GM21390 (cell line): ENCODE results near the gene CEP162.
"Not testable (repeated sequence)": the region's sequence is repeated elsewhere in the genome, so short reads cannot be mapped to it uniquely, and the experiment has no call there.

Source experiments
- ATAC-seq: cut with Tn5 transposase; IDR thresholded peaks from one replicate; pipeline ENCODE4 v1.9.1; 2021; ENCODE audit not compliant: unreplicated experiment

The CEP162 gene

GRCh38 chr6:84227044-84227433 is 404 bp downstream of the CEP162 start:
- ATAC-seq = peak; percentile 1

DNA sequence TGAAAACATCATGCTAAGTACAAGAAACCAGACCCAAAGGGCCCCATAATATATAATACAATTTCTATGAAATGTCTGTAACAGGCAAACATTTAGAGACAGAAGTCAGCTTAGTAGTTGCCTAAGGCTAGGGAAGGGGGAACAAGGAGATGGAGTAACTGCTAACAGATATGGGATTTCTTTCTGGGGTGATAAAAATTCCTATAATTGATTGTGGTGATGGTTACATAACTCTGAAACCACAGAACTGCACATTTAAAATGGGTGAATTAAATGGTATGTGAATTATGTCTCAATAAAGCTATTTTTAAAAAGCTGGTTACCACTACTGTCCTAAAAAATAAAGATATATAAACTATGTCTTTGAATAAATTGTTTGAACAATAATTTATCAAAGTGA is 3.2 kb downstream of the CEP162 start:
- ATAC-seq = no peak

GRCh38 chr6:84223608-84224007 is 3.8 kb downstream of the CEP162 start:
- not testable (repeated sequence) for ATAC-seq

DNA sequence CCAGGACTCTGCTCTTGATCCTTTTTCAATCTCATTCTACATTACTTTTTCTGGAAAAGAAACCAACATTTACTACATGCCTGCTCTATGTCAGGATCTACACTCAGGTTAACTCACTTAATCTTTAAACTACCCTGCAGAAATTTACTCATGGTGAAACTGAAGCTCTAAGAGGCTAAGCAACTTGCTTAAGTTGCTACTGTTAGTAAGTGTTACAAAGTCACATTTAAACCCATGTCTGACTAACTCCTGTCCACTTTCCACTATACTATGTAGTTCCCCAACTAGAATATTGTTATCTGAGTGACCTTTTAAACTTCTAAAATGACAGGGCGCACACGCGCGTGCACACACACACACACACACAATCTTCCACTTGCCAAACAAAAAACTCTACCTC is 5.0 kb downstream of the CEP162 start:
- ATAC-seq = no peak

GRCh38 chr6:84220809-84221409 is 6.5 kb downstream of the CEP162 start:
- no peak for ATAC-seq

DNA sequence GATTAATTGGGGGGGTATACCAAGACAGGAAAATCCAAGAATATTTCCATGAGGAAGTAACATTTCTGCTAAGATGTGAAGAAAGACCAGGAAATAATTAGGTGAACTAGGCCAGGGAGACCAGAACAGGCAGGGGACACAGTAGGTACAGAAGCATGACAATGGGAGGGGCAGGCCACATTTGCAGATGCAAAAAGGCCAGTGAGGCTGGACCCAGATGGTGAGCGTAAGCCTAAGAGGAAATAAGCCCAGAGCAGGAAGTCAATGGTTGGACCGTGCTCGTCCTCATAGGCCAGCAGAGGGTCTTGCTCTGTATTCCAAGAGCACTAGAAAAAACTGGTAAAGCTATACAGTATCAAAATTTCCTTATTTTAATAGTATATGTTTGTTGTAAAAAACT is 9.4 kb downstream of the CEP162 start:
- no peak for ATAC-seq

DNA sequence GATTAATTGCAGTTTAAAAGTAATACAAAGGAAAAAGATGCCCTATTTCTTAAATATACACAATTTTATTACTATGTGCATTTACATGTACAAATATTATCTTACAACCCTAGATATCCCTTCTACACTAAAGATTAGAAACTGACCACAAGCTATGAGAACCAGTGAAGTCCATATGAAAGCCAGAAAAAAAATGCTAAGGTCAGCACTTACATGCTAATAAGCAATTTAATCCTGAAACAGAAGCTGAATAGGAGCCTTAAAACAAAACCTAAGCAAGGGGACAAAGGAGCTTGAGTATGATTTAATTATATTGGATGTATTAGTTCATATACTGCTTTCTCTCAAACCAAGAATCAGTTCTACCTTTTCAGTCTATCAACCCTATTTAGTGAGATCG is 14.2 kb downstream of the CEP162 start:
- ATAC-seq = no peak

DNA sequence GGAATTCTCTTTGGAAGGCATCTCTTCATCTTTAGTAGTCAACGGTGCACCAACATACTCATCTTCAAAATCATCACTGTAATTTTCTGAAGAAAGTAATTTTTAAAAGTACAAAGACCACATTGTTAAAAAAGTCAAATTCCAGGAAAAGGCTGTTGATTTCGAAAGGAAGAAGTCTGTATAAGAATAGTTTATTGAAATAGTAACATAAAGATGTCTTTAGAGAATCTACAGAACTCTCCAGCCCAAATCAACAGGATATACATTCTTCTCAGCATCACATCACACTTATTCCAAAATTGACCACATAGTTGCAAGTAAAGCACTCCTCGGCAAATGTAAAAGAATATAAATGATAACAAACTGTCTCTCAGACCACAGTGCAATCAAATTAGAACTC is 23.4 kb downstream of the CEP162 start:
- ATAC-seq = no peak

DNA sequence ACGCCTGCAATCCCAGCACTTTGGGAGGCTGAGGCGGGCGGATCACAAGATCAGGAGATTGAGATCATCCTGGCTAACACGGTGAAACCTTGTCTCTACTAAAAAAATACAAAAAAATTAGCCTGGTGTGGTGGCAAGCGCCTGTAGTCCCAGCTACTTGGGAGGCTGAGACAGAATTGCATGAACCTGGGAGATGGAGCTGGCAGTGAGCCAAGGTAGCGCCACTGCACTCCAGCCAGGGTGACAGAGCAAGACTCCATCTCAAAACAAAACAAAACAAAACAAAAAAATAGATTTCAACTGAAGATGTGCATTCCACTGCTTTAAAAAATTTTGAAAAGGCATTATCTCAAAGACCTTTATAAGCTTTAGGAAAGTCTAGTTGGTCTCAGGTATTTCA is 27.5 kb downstream of the CEP162 start:
- not testable (repeated sequence) for ATAC-seq

DNA sequence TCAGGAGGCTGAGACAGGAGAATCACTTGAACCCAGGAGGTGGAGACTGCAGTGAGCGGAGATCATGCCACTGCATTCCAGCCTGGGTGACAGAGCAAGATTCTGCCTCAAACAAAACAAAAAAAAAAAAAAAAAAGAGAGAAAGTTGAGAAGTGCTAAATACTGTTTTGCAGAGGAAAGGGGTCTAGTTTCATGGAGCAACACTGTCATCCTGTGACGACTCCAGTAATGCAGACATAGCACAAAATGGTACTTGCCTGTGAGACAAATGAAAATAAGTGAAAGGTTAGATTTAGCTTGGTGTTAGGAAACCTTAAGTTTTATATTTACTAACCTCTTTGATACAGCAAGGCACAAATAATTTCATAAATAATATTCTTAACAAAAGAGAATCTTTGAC is 29.7 kb downstream of the CEP162 start:
- ATAC-seq = no peak

DNA sequence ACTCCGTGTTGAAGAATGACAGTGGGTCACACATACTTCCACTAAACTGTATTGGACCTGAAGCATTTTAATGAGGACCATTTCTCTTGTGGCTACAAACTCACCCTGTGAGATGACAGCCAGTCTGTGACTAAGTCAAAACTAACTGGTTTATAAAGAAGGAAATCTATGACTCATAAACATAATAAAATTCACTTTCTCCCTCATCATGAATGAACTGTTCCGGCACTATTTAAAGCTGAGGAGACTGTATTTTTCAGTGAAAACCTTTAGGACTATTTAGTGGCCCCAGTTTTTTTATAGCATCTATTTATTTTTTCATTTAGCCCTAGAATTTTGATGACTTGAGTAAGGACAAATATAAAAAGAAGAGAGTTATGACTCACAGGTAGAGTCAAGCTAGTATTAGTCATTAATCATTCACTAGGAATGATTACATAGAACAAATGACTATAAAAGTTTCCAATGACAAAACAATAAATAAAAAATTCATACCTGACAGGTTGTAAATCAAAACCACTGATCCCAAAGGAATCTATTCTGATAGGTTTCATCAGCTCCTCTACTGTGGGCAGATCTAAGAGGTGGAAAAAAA is 34.2 kb downstream of the CEP162 start:
- ATAC-seq = no peak

DNA sequence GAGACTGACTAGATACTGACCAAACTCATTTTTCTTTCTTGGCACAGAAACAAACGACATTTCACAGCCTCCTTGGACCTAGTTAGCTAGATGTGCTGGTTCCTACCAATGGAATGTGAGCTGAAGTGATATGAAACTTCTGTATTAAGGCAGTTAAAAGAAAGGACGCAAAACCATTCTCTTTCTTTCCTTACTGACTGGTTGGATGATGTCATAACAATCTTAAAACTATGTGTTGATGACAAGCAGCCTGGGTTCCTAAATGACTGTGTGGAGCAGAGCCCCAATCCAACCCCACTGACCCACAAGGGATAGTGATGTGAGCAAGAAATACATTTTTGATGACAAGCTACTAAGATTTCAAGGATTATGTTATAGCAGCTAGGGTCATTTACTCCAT is 35.6 kb downstream of the CEP162 start:
- ATAC-seq = no peak

DNA sequence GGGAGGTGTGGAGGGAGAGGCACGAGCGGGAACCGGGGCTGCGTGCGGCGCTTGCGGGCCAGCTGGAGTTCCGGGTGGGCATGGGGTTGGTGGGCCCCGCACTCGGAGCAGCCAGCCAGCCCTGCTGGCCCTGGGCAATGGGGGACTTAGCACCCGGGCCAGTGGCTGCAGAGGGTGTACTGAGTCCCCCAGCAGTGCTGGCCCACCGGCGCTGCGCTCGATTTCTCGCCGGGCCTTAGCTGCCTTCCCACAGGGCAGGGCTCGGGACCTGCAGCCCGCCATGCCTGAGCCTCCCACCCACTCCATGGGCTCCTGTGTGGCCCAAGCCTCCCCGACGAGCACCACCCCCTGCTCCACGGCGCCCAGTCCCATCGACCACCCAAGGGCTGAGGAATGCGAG is 38.1 kb downstream of the CEP162 start:
- ATAC-seq = not testable (repeated sequence)

- no peak for ATAC-seq
Measured at GRCh38 chr6:84183430-84183829, 44.0 kb downstream of the CEP162 start.

GRCh38 chr6:84182001-84182400 is 45.4 kb downstream of the CEP162 start:
- no peak for ATAC-seq

DNA sequence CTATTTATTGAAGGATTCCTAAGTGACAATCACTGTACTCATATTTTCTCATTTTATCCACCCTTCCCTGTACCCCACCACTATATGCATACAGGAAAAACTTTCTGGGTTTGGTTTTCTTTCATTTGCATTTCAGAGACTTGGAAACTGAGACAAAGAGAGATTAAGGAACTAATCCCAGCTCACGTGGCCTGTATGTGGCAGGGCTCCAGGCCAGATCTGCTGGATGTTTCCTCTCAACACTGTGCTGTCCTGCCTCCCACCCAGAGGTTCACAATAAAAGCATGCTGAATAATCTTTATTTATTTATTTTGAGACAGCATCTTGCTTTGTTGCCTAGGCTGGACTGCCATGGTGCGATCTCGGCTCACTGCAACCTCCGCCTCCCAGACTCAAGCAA is 50.2 kb downstream of the CEP162 start:
- no peak for ATAC-seq

DNA sequence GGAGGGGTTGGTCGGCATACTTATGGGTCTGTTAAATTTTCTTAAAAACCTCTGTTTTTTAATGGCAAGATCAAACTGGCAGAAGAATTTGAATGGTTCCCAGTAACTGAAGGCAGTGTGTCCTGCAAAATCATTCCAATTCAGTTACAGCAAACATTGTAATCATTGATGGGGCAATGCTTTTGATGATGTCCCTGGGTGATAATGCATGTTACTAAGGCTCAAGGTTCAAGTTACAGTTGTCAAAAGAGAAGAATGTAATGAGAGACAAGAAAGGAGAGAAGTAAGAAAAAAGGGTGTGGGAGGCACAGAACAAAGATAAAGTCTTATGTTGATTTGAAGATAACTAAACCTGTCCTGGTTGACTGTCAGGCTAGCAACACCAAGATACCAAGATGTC is 54.9 kb downstream of the CEP162 start:
- ATAC-seq = no peak

- ATAC-seq = no peak
Measured at GRCh38 chr6:84172080-84172479, 55.4 kb downstream of the CEP162 start.

DNA sequence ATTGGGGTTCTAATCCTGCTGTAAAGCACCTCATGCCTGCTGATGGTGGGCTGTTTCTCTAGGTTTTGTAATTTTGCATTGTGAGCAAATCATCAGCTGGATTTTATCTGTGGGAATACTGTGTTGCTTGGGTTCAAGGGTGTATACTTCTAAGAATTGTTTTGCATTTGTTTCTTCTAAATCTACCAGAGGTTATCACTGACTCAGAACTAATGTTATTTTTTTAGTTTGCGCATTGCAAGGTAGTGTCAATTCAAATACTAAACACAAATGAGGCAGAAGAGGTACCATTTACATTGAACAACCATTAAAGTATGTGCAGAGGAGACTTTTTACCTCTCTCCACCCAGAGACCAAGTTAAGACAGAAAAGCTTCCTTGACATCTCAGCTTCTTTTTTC is 60.0 kb downstream of the CEP162 start:
- no peak for ATAC-seq

GRCh38 chr6:84166395-84166794 is 61.0 kb downstream of the CEP162 start:
- no peak for ATAC-seq

DNA sequence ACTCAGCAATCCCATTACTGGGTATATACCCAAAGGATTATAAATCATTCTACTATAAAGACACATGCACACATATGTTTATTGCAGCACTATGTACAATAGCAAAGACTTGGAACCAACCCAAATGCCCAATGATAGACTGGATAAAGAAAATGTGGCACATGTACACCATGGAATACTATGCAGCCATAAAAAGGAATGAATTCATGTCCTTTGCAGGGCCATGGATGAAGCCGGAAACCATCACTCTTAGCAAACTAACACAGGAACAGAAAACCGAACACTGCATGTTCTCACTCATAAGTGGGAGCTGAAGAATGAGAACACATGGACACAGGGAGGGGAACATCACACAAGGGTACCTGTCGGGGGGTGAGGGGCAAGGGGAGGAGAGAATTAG is 63.1 kb downstream of the CEP162 start:
- not testable (repeated sequence) for ATAC-seq

DNA sequence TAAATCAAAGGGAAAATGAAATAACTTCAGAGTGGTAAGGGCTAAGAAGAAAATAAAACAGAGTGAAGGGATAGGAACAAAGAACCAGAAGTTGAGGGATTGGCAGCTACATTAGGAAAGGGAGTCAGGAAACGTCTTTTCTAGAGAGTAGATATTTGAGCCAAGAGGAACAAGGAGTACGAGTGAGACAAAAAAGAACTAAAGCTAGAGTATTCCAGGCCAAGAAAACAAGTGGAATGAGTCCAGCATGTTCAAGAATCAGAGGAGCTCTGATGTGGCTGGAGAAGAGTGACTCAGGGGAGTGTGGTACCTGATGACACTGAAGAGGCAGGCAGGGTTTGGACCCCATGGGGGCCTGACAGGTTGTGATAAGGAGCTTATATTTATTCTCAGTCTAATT is 66.3 kb downstream of the CEP162 start:
- ATAC-seq = no peak

DNA sequence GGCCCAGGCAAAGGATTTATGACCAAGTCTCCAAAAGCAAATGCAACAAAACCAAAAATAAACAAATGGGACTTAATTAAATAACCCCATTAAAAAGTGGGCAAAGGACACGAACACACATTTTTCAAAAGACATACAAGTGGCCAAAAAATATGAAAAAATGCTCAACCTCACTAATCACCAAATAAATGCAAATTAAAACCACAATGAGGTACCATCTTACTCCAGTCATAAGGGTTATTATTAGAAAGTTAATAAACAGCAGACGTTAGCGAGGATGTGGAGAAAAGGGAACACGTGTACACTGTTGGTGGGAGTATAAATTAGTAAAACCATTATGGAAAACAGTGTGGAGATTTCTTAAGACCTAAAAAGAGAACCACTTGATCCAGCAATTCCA is 71.1 kb downstream of the CEP162 start:
- no peak for ATAC-seq
